ENCODE data around the gene PLCH1.

Gene PLCH1

DNA sequence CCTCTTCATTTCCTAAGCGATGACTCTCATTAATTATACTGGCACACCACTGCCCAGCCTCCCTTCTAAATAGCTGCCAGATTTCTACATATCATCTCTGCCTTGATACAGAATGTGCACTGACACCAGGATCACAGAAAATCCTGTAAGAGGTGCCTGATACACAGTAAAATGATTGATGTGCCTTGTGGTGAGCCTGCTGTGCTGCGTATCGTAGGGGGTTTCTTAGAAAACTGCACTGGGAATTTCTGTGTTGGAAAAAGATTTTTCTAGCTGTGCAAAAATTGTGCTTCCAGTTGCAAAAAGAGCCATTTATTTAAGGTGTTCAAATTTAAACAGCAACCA, 3.0 kb upstream of the PLCH1 start:
- Histone ChIP-seq H3K4me3 (ENCODE audit: low read depth, low read length) (no peak overlapping the region), H3K27ac (no peak overlapping the region), H3K36me3 (replicated peaks) (no peaks in the 10 kb centered on the region), H3K27me3 (replicated peaks) (no peaks in the 10 kb centered on the region)
- in situ Hi-C loops (cut with HindIII; ENCODE audit: low pct_ligation_motif_present, low sequenced_read_pairs) = no loop called here
- TF ChIP-seq, protein P1, sequence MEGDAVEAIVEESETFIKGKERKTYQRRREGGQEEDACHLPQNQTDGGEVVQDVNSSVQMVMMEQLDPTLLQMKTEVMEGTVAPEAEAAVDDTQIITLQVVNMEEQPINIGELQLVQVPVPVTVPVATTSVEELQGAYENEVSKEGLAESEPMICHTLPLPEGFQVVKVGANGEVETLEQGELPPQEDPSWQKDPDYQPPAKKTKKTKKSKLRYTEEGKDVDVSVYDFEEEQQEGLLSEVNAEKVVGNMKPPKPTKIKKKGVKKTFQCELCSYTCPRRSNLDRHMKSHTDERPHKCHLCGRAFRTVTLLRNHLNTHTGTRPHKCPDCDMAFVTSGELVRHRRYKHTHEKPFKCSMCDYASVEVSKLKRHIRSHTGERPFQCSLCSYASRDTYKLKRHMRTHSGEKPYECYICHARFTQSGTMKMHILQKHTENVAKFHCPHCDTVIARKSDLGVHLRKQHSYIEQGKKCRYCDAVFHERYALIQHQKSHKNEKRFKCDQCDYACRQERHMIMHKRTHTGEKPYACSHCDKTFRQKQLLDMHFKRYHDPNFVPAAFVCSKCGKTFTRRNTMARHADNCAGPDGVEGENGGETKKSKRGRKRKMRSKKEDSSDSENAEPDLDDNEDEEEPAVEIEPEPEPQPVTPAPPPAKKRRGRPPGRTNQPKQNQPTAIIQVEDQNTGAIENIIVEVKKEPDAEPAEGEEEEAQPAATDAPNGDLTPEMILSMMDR (IDR thresholded peaks at IDR 0.05; ENCODE audit: low read depth, low read length, missing control alignments) = no peak
- no peak for DNase-seq

DNA sequence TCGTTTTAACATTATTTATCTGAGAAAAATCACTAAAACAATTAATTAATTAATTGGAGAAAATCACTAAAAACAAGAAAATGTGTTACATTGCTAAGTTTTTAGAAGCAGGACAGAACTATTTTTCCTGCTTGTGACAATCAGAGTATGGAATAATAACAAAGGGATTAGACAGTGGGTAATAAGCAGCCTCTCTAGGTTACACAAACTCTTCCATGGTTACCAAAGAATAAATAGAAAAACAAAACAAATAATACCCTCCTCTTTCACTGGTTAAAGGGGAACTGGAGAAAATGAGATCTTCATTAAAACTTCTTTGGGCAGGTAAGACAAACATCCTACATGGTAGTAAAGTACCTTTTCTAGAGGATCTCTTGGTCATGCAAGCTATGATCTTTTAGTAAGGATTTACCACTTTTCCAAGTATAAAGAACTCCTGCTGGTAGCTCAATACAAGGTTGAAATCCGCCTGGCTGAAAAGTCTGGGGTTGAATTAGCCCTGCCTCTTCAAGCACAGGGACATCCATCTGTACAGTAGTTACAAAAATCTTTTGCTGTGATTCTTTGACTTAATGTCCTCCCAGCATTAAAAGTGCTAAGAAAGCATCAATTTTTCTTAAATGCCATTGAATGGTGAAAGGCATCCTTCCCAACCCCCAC, 2.5 kb upstream of the PLCH1 start:
- in situ Hi-C loops (cut with HindIII; ENCODE audit: low pct_ligation_motif_present, low sequenced_read_pairs) = no loop called here
- no peak for DNase-seq

DNA sequence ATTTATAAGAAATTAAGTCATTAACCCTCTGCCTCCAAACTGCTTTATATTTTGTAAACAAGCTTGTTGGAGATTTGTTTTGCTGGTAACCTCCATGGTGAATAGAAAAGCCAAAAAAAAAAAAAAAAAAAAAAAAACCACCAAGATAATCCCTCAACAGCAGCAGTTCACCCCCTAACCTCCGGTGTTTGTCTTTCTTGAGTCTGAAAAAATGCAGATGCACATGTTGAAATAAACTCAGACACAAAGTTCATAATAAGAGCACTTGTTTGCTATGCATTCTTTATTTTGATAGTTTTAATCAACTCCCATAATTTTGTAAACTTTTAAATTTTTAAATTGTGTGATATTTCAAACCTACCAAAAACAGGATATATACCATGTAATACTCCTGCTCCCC, 1.8 kb upstream of the PLCH1 start:
- in situ Hi-C loops (cut with HindIII; ENCODE audit: low pct_ligation_motif_present, low sequenced_read_pairs) = no loop called here
- Histone ChIP-seq H3K36me3 (replicated peaks) (no peaks in the 10 kb centered on the region), H3K27ac (no peak overlapping the region), H3K27me3 (replicated peaks) (no peaks in the 10 kb centered on the region), H3K4me3 (ENCODE audit: low read depth, low read length) (no peak overlapping the region)
- TF ChIP-seq, protein P1 (IDR thresholded peaks at IDR 0.05; ENCODE audit: low read depth, low read length, missing control alignments) = no peak
- DNase-seq = no peak

More for the DNA sequence above, 2.5 kb upstream of the PLCH1 start:
- H3K27me3 ChIP-seq (replicated peaks) = no peaks in the 10 kb centered on the region
- TF ChIP-seq, protein P1 (IDR thresholded peaks at IDR 0.05; ENCODE audit: low read depth, low read length, missing control alignments) = no peak
- no peak overlapping the region for H3K4me3 ChIP-seq (ENCODE audit: low read depth, low read length)
- H3K27ac ChIP-seq = no peak overlapping the region
- H3K36me3 ChIP-seq (replicated peaks) = no peaks in the 10 kb centered on the region

DNA sequence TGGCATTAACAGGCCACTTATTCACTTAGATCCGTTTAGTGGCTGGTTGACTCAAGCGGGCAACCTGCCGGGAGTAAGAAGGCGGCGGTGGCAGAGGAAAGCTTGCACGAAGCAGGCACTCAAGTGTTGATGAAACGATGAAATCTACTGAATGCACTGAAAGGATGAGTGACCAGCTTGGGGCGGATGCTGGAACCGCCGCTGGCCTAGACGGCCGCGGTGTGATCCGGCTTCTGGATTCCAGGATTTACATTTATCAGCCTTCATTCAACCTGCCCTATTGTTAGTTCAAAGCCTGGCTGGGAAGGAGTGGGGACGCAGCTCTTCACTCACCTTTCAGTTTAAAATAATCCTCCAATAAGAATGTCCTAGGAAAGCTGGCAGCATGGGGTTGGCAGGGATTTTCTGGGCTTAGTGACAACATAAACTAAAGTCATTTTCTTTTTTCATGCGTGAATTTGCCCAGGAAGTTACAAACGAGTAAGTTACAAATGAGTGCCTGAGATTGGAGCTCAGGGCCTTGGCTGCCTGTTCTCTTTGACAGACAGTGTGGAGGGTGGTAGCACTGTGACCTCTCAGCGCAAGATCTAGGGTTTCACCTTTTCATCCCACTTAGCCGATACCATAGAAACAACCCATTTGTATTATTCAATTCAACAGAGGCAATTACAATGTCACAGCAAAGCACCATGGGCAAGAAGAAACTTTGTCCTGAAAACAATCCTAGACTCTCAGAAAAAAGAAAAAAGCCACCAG, 1.1 kb upstream of the PLCH1 start:
- Histone ChIP-seq H3K36me3 (replicated peaks) (no peaks in the 10 kb centered on the region), H3K27me3 (replicated peaks) (no peaks in the 10 kb centered on the region), H3K27ac (no peak overlapping the region), H3K4me3 (ENCODE audit: low read depth, low read length) (no peak overlapping the region)
- in situ Hi-C loops (cut with HindIII; ENCODE audit: low pct_ligation_motif_present, low sequenced_read_pairs) = no loop called here
- no peak for DNase-seq
- TF ChIP-seq, protein P1 (IDR thresholded peaks at IDR 0.05; ENCODE audit: low read depth, low read length, missing control alignments) = no peak

DNA sequence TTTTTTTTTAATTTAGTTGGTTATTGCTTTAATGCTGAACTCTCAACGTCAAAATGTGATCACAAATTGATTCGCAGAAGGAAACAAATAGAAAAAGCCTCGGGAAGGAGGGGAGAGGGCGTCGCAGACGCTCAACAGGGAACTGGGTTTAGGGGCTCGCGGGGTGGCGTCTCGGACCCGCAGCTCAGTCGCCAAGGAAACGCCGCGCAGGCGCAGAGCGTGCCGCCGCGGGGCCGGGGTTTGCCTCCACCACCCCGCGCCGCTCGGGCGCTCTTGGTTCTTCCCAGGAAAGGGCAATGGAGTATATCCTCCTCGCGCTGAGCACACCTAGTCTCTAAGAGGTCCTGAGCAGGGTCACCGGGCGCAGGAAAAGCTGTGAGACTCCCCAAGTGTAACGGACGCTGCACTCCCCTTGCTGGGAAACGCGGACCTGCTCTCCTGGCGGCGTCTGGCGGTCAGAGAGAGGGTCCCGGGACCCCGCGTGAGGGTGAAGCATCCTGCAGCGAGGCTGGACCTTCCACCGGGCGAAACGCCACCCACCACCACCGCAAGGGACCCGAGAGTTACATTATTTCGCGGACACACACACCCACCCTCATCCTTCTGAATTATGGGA, 753 bp downstream of the PLCH1 start:
- TF ChIP-seq, protein P1 (IDR thresholded peaks at IDR 0.05; ENCODE audit: low read depth, low read length, missing control alignments) = no peak
- no peaks in the 10 kb centered on the region for H3K27me3 ChIP-seq (replicated peaks)
- no peaks in the 10 kb centered on the region for H3K36me3 ChIP-seq (replicated peaks)
- DNase-seq = no peak
- in situ Hi-C loops (cut with HindIII; ENCODE audit: low pct_ligation_motif_present, low sequenced_read_pairs) = no loop called here
- H3K4me3 ChIP-seq (ENCODE audit: low read depth, low read length) = peak overlapping the region; percentile 77
- no peak overlapping the region for H3K27ac ChIP-seq

Measured in brain microvascular endothelial cell (primary cell).